Hepatic stellate cell (primary cell): ENCODE data around the gene DDIT3.

Experiments used
- DNase-seq: peaks from one replicate; pipeline ENCODE4 v3.0.0; 2011; ENCODE audit warnings: low spot score

Gene DDIT3

GRCh38 chr12:57547288-57548012 lies 27.1 kb upstream of the DDIT3 start:
- no peak for DNase-seq

GRCh38 chr12:57546438-57547287 lies 26.3 kb upstream of the DDIT3 start, which contains the start of gene DCTN2:
Gene DCTN2, minus strand, starts transcription at chr12:57547192. Its CDS starts 129 bp downstream, at chr12:57547063.
- peak; percentile 98 for DNase-seq

DNA sequence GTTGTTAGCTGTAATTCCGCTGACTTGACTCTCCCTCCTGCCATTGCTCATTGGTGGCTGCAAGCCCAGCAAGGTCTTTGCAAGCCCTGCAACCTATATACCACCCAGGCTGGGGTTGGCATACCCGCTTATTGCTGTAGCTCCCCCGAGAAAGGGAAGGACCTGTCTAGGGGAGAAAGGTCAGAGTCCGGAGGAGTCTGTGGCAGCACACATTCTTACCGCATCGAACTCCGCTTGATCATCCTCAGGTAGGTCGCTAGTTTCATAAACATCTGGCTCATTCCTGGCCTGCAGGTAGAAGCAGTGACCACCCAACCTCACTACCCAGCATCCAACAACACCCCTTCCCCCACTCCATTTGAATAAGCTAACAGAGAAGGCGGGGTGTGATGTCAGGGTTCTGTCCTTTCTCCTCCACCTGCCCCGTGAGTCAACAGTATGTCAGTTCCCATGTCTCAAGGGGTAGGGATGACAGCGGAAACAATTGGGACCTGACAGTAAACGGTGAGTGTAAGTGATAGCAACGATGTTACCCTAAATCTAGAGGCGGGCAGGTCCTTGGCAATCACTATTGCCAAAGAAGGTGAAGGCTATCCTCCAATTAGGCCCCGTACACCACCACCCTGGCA lies 25.6 kb upstream of the DDIT3 start:
- no peak for DNase-seq

DNA sequence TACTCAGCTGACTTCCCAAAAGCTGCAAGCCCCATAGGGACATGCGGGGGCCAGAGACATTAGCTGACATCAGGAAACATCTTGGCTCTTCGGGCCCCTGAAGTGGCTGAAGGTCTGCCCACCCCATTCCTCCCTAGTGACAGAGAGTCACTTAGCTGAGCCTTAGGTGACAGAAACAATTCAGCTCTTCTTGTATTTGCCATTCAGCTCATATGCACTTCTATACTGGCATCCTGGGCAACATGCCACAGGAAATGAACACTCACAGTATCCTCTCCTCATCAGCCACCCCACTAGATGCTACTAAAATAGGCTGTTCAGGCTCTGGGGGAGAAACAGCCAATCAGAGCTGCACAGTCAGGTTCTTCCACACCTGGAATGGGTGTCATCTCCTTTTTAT lies 23.3 kb upstream of the DDIT3 start:
- DNase-seq = no peak

DNA sequence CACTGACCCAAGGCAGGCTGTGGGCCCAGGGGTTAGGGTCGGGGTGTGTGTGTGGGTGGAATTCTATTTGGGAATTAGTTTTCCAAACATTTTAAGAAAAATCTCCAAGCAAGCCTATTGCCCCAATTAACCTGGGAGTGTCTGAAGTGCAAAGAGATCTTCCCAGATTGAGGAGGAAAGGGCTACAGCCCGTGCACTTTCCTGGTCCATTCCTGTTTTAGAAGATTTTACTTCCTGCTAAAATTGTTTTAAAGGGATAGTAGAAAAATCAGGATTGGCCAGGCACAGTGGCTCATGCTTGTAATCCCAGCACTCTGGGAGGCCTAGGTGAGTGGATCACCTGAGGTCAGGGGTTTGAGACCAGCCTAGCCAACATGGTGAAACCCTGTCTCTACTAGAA lies 21.4 kb upstream of the DDIT3 start:
- DNase-seq = no peak

GRCh38 chr12:57541001-57541400 lies 20.7 kb upstream of the DDIT3 start:
- no peak for DNase-seq

DNA sequence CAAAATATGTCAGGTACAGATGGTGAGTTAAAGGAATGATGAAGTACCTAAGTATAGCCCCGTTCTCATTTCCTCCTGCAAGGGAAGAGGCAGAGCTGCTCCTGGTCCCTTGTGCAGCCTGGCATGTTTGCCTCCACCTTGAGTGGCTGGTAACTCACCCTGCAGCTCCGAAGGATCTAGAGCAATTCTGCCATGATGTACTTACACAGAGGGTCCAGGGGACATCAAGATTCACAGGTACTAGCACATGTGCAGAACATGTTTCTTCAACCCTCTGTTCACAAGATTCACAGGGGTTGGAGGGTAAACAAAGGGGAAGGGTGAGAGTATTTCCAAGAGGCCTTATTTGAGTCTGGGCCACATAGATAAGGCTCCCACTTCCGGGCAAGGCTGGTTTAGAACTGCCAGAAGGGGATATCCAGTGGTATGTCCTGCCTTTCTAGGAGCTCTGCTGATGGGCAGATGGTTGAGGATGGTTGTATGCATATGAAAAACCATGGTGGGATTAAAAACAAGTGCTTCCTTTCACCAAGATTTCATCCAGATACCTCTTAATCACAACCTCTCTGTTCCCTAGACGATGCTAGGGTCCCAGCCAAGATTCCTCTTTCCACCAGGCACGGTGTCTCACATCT lies 18.9 kb upstream of the DDIT3 start:
- DNase-seq = no peak

DNA sequence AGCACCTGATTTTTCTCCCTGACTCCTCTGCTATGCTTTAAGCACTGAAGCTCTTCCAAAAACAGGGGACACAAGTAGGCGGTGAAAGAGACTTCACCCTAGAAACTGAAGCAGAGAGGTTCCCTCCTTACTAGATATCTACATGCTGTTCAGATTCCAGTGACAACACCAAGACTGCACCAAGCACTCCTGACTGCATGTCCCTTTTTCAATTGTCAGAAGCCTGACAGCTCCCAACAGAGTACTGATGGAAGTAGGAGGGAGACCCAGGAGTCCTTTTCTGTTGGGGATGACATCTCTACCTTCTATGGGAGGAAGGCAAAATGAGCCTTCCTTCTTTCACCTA lies 16.3 kb upstream of the DDIT3 start:
- no peak for DNase-seq

GRCh38 chr12:57535764-57536596 lies 15.7 kb upstream of the DDIT3 start:
- DNase-seq = no peak

DNA sequence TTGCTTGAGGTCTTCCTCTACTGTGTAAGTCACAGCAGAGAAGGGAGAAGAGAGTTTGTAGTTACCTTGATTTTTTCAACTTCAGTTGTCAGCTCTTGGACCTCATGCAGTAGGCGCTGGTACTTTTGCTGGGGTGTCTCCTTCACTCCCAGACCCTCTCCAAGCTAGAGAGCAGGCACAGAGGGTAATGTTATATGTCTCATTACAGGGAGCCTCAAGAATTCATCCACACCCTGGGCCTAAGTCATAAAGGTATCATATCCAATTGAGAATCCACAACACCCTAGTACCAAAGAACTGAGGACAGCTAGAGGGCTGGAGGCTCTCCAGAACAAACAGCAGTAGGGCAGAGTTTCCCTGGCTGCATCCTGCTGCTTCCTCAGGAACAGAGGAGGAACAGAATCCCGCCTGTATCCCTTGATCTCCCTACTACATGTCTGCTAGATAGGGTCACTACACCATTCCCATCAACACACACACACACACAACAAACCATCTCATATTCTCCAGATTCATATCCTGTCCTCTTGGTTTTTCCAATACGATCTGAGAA lies 14.8 kb upstream of the DDIT3 start:
- no peak for DNase-seq

GRCh38 chr12:57534250-57534649 lies 13.9 kb upstream of the DDIT3 start:
- no peak for DNase-seq

DNA sequence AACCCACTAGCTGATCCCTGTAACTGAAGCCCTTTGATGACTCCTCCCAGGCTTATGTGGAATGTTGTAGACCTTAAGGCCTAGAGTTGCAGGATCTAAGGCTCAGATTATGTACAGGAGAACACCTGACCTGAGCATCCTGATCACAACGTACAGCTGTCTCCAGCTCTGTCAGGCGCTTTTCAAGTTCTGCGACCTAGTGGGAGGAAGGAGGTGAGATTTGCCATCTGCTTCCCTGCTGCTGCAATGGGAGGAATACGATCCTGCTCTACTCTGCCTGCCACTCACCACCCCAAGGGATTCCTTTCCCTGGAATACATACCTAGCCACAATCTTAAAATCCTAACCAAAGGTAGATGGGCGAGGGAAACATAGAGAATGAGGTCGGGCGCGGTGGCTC lies 12.8 kb upstream of the DDIT3 start:
- no peak for DNase-seq

DNA sequence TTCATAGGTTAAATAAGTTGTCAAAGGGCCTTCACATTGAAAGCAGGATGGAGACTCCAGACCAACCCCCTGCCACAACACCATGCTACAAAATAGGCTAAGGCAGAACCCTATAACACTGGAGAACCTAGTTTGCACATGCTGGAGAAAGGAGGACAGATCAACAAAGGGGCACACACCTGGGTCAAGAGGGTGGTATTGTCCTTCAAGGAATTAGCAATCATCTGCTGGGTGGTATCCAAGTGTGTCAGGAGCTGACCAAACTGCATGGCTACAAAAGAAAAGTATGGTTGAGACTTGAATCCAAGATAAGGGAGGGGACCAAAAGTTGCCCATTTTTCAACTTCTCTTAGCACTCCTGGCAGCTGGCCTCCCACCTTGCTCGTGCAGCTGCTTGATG lies 11.5 kb upstream of the DDIT3 start:
- DNase-seq = no peak

DNA sequence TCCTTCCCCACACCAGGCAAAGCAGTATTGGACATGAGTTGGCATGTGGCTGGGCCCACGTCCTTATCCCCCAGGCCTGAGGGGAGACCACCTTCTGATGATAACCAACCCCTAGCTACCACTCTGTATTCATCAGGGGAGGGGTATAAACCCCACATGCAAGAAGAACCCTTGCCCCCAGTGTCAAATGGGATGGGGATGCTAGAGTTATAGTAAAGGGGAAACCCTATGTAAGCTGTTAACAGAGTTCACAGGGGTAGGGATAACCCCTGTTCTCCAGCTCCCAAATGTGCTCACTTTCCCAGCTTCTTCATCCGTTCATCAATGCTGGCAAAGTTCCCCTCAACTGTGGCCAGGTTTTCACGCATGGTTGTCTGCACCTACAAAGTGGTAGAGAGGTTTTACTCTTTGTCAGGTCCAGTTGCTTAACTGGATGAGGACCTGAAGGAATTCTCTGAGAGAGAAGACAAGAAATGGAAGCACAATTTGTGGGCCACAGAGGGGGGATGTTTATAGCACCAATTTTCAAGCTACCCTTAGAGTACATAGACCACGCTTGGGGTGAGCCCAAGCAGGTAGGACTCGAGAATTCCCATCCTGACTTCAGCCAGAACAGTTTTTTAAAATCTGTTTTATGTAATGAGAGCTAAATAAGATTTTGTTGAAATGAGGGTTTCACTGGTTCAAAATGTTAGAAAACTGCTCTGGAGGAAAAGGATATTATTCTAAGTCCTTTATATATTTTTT lies 10.3 kb upstream of the DDIT3 start:
- DNase-seq = no peak

DNA sequence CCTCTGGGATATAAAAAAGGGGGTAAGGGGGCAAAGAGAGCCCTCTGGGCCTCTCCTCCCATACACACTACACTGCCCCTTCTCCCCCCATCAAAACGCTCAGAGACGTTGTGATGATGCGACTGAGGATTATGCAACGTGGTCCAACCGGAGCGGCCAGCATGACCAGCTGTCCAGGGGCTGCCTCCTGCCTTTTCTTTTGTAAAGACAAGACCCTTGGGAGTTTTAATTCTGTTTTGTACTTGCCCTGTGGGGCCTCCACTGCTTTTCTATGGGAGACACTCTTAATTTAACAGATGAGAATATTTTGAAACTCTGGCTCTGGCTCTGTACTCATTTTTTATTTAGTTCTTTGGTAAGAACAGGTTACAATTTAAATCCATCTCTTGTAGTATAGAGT lies 9.5 kb upstream of the DDIT3 start:
- DNase-seq = no peak

GRCh38 chr12:57528831-57529555 lies 8.7 kb upstream of the DDIT3 start:
- no peak for DNase-seq

GRCh38 chr12:57528176-57528575 lies 7.9 kb upstream of the DDIT3 start:
- DNase-seq = no peak

GRCh38 chr12:57527184-57527583 lies 6.9 kb upstream of the DDIT3 start:
- DNase-seq = no peak

DNA sequence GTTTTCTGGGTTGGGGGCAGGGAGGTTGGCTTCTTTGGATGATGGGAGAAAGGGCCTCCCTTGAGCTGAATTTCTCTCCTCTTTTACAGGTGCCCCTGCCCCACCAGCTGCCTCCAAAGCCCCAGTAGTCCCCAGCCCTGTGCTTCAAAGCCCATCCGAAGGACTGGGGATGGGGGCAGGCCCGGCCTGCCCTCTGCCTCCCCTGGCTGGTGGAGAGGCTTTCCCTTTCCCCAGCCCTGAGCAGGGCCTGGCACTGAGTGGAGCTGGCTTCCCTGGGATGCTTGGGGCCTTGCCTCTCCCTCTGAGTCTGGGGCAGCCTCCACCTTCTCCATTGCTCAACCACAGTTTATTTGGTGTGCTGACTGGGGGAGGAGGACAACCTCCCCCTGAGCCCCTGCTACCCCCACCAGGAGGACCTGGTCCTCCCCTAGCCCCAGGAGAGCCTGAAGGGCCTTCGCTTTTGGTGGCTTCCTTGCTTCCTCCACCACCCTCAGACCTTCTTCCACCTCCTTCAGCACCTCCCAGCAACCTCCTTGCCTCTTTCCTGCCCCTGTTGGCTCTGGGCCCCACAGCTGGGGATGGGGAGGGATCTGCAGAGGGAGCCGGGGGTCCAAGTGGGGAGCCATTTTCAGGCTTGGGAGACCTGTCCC lies 6.3 kb upstream of the DDIT3 start:
- no peak for DNase-seq
